Mesendoderm (in vitro differentiated cells): ENCODE measurements around the gene MRPL1.
A peak's percentile ranks its signal among the peaks of the same experiment; 100 is the strongest.

ENCODE experiments used
- DNase-seq: peaks from one replicate; pipeline ENCODE4 v3.0.0; 2013
- H2AK5ac ChIP-seq: 2 replicates; pipeline ENCODE4 v1.6.1; 2013; ENCODE audit warnings: low read length, inconsistent platforms
- H2BK120ac ChIP-seq: 2 replicates; pipeline ENCODE4 v1.6.1; 2013; ENCODE audit warnings: low read depth, mild to moderate bottlenecking, low read length, moderate library complexity, mixed read lengths
- H2BK15ac ChIP-seq: replicated peaks from 2 replicates; pipeline ENCODE4 v1.6.1; 2013; ENCODE audit warnings: low read depth, mild to moderate bottlenecking, moderate library complexity
- H2BK5ac ChIP-seq: 2 replicates; pipeline ENCODE4 v1.6.1; 2013; ENCODE audit warnings: low read length, inconsistent platforms
- H3K18ac ChIP-seq: 2 replicates; pipeline ENCODE4 v1.6.1; 2013; ENCODE audit warnings: mild to moderate bottlenecking, low read length, mixed read lengths
- H3K23ac ChIP-seq: one replicate; pipeline ENCODE4 v1.6.1; 2013; ENCODE audit warnings: low read length
- H3K27ac ChIP-seq: 2 replicates; pipeline ENCODE4 v1.5.1; 2013; ENCODE audit warnings: low read depth, mild to moderate bottlenecking, inconsistent platforms, low read length, moderate library complexity
- H3K27me3 ChIP-seq: 2 replicates; pipeline ENCODE4 v1.6.1; 2013; ENCODE audit warnings: low read length, control low read depth, mild to moderate bottlenecking, inconsistent platforms; ENCODE audit not compliant: insufficient read depth, poor library complexity
- H3K36me3 ChIP-seq: 2 replicates; pipeline ENCODE4 v1.6.1; 2013; ENCODE audit warnings: low read length, inconsistent platforms; ENCODE audit not compliant: control insufficient read depth, insufficient read depth
- H3K4ac ChIP-seq: one replicate; pipeline ENCODE4 v1.6.1; 2013; ENCODE audit warnings: low read depth, mild to moderate bottlenecking, low read length, moderate library complexity
- H3K4me1 ChIP-seq: 2 replicates; pipeline ENCODE4 v1.6.1; 2013; ENCODE audit warnings: low read depth, low read length, inconsistent platforms; ENCODE audit not compliant: control insufficient read depth
- H3K4me2 ChIP-seq: 2 replicates; pipeline ENCODE4 v1.6.1; 2013; ENCODE audit warnings: low read length
- H3K4me3 ChIP-seq: 2 replicates; pipeline ENCODE4 v1.5.1; 2013; ENCODE audit warnings: mild to moderate bottlenecking, low read length
- H3K56ac ChIP-seq: one replicate; pipeline ENCODE4 v1.6.1; 2013; ENCODE audit warnings: low read length
- H3K79me1 ChIP-seq: 2 replicates; pipeline ENCODE4 v1.6.1; 2013; ENCODE audit warnings: low read length, inconsistent platforms
- H3K79me2 ChIP-seq: 2 replicates; pipeline ENCODE4 v1.6.1; 2013; ENCODE audit warnings: mild to moderate bottlenecking, low read length; ENCODE audit not compliant: control insufficient read depth, insufficient read depth
- H3K9ac ChIP-seq: 2 replicates; pipeline ENCODE4 v1.6.1; 2013; ENCODE audit warnings: low read length, inconsistent platforms
- H4K5ac ChIP-seq: one replicate; pipeline ENCODE4 v1.6.1; 2013; ENCODE audit warnings: low read length
- H4K8ac ChIP-seq: one replicate; pipeline ENCODE4 v1.6.1; 2013; ENCODE audit warnings: low read depth, mild to moderate bottlenecking, control low read depth, low read length, moderate library complexity
- WGBS: extraction: QIAGEN DNeasy Blood & Tissue Kit; methylation state at CpG from one replicate; pipeline ENCODE4 v1.1.7; 2013; ENCODE audit warnings: low lambda C conversion rate, missing lambda C conversion rate; ENCODE audit not compliant: insufficient coverage; ENCODE audit errors: extremely low coverage; 5-methylcytosine and 5-hydroxymethylcytosine counted together

The MRPL1 gene

GRCh38 chr4:77911842-77912450 lies 49.3 kb downstream of the MRPL1 start:
- no peak overlapping the region for H2AK5ac ChIP-seq
- no peaks in the 10 kb centered on the region for H3K79me1 ChIP-seq
- DNase-seq: no peak
- H3K36me3 ChIP-seq: no peaks in the 10 kb centered on the region
- WGBS: no CpG with 5 or more reads among the region's 3 CpGs
- no peak overlapping the region for H3K4me3 ChIP-seq
- H3K4me1 ChIP-seq: no peaks in the 10 kb centered on the region
- H3K18ac ChIP-seq: no peak overlapping the region
- no peak overlapping the region for H3K23ac ChIP-seq
- no peak overlapping the region for H2BK15ac ChIP-seq
- H2BK5ac ChIP-seq: no peak overlapping the region
- no peak overlapping the region for H4K8ac ChIP-seq
- no peak overlapping the region for H3K4ac ChIP-seq
- no peak overlapping the region for H3K27ac ChIP-seq
- H4K5ac ChIP-seq: no peak overlapping the region
- no peak overlapping the region for H3K4me2 ChIP-seq
- H2BK120ac ChIP-seq: no peak overlapping the region
- H3K9ac ChIP-seq: no peak overlapping the region
- no peaks in the 10 kb centered on the region for H3K79me2 ChIP-seq
- no peak overlapping the region for H3K56ac ChIP-seq
- no peaks in the 10 kb centered on the region for H3K27me3 ChIP-seq

- Histone ChIP-seq H3K79me2 (no peaks in the 10 kb centered on the region), H2BK5ac (no peak overlapping the region), H3K36me3 (no peaks in the 10 kb centered on the region), H3K4ac (no peak overlapping the region), H3K27ac (no peak overlapping the region), H3K23ac (no peak overlapping the region), H3K4me3 (no peak overlapping the region), H3K18ac (no peak overlapping the region), H3K27me3 (no peaks in the 10 kb centered on the region), H3K4me2 (no peak overlapping the region), H2BK15ac (no peak overlapping the region), H3K4me1 (no peaks in the 10 kb centered on the region), H2AK5ac (no peak overlapping the region), H4K8ac (no peak overlapping the region), H3K56ac (no peak overlapping the region), H3K79me1 (no peaks in the 10 kb centered on the region), H3K9ac (no peak overlapping the region), H2BK120ac (no peak overlapping the region), H4K5ac (no peak overlapping the region)
- no peak for DNase-seq
- WGBS: no CpG with 5 or more reads among the region's 3 CpGs
These were observed 50.7 kb downstream of the MRPL1 start for GRCh38 chr4:77913348-77913747.

- Histone ChIP-seq H3K27me3 (no peaks in the 10 kb centered on the region), H4K8ac (no peak overlapping the region), H3K4me2 (no peak overlapping the region), H3K36me3 (no peaks in the 10 kb centered on the region), H3K4ac (no peak overlapping the region), H3K4me1 (no peaks in the 10 kb centered on the region), H3K18ac (no peak overlapping the region), H4K5ac (no peak overlapping the region), H2AK5ac (no peak overlapping the region), H3K9ac (no peak overlapping the region), H3K4me3 (no peak overlapping the region), H3K79me1 (no peaks in the 10 kb centered on the region), H3K27ac (no peak overlapping the region), H2BK5ac (no peak overlapping the region), H2BK120ac (no peak overlapping the region), H3K23ac (no peak overlapping the region), H2BK15ac (no peak overlapping the region), H3K56ac (no peak overlapping the region), H3K79me2 (no peaks in the 10 kb centered on the region)
- no CpG with 5 or more reads among the region's 2 CpGs for WGBS
- no peak for DNase-seq
These were observed 54.4 kb downstream of the MRPL1 start for GRCh38 chr4:77917075-77917474.

- Histone ChIP-seq H3K56ac (no peak overlapping the region), H4K5ac (no peak overlapping the region), H3K9ac (no peak overlapping the region), H3K4me2 (no peak overlapping the region), H2BK120ac (no peak overlapping the region), H3K27ac (no peak overlapping the region), H3K27me3 (no peaks in the 10 kb centered on the region), H3K4me3 (no peak overlapping the region), H4K8ac (no peak overlapping the region), H3K4ac (no peak overlapping the region), H3K79me1 (no peaks in the 10 kb centered on the region), H2BK15ac (no peak overlapping the region), H3K79me2 (no peaks in the 10 kb centered on the region), H3K23ac (no peak overlapping the region), H3K36me3 (no peaks in the 10 kb centered on the region), H3K18ac (no peak overlapping the region), H2BK5ac (no peak overlapping the region), H2AK5ac (no peak overlapping the region), H3K4me1 (no peaks in the 10 kb centered on the region)
- DNase-seq: no peak
- WGBS: 100% methylated on average over 2 of the region's 5 CpGs
These were observed 55.0 kb downstream of the MRPL1 start for GRCh38 chr4:77917601-77918000.

- no peak overlapping the region for H3K27ac ChIP-seq
- WGBS: no CpG with 5 or more reads among the region's 3 CpGs
- no peaks in the 10 kb centered on the region for H3K79me2 ChIP-seq
These were observed 57.7 kb downstream of the MRPL1 start for GRCh38 chr4:77920371-77920770.

GRCh38 chr4:77921701-77922100 lies 59.1 kb downstream of the MRPL1 start:
- Histone ChIP-seq H3K36me3 (no peaks in the 10 kb centered on the region), H3K4me1 (no peaks in the 10 kb centered on the region), H2BK120ac (no peak overlapping the region), H3K18ac (no peak overlapping the region), H4K8ac (no peak overlapping the region), H3K4me2 (no peak overlapping the region), H3K9ac (no peak overlapping the region), H2BK5ac (no peak overlapping the region), H3K56ac (no peak overlapping the region), H3K27ac (no peak overlapping the region), H3K4me3 (no peak overlapping the region), H3K23ac (no peak overlapping the region), H3K79me1 (no peaks in the 10 kb centered on the region), H3K4ac (no peak overlapping the region), H2AK5ac (no peak overlapping the region), H2BK15ac (no peak overlapping the region), H4K5ac (no peak overlapping the region), H3K79me2 (no peaks in the 10 kb centered on the region), H3K27me3 (no peaks in the 10 kb centered on the region)
- 100% methylated on average over 1 of the region's 5 CpGs for WGBS
- no peak for DNase-seq

More at GRCh38 chr4:77920371-77920770, 57.7 kb downstream of the MRPL1 start:
- Histone ChIP-seq H3K4ac (no peak overlapping the region), H4K5ac (no peak overlapping the region), H3K18ac (no peak overlapping the region), H3K4me1 (no peaks in the 10 kb centered on the region), H3K4me2 (no peak overlapping the region), H3K9ac (no peak overlapping the region), H2BK120ac (no peak overlapping the region), H3K4me3 (no peak overlapping the region), H2AK5ac (no peak overlapping the region), H2BK5ac (no peak overlapping the region), H2BK15ac (no peak overlapping the region), H3K79me1 (no peaks in the 10 kb centered on the region), H3K56ac (no peak overlapping the region), H3K36me3 (no peaks in the 10 kb centered on the region), H3K27me3 (no peaks in the 10 kb centered on the region), H3K23ac (no peak overlapping the region), H4K8ac (no peak overlapping the region)
- peak; percentile 25 for DNase-seq
